GM18907 (cell line): ENCODE data around the gene TAS1R2.
"Not testable (repeated sequence)": the region's sequence is repeated elsewhere in the genome, so short reads cannot be mapped to it uniquely, and the experiment has no call there.

Source experiments
- ATAC-seq: cut with Tn5 transposase; IDR thresholded peaks from one replicate; pipeline ENCODE4 v1.9.1; 2021; ENCODE audit warnings: mild to moderate bottlenecking, moderate library complexity; ENCODE audit not compliant: unreplicated experiment

Gene TAS1R2

DNA sequence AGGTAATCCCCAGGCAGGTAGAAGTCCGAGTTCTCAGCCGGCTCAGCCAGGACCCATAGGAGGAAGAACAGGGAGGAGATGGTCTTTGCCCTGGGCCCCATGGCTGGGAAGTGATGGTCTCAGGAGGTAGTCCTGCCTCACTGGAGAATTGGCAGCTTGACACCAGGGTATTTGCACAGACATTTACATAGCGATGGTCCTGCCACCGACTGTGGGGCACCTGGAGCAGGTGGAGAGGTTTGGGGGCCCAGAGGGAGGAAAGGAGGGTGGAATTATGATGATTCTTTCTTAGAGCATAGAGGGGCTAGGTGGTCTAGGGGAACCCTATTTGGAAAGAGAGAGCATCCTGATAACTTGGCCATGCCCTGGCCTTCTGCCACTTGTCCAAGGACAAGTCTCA lies at the start of gene TAS1R2:
TSS of gene TAS1R2 (minus strand) at position 101 of the 400 bp plus-strand sequence. CDS start at position 101, 0 bp downstream.
- ATAC-seq: no peak

GRCh38 chr1:18907917-18908845 lies 48.7 kb upstream of the TAS1R2 start:
- ATAC-seq: no peak

DNA sequence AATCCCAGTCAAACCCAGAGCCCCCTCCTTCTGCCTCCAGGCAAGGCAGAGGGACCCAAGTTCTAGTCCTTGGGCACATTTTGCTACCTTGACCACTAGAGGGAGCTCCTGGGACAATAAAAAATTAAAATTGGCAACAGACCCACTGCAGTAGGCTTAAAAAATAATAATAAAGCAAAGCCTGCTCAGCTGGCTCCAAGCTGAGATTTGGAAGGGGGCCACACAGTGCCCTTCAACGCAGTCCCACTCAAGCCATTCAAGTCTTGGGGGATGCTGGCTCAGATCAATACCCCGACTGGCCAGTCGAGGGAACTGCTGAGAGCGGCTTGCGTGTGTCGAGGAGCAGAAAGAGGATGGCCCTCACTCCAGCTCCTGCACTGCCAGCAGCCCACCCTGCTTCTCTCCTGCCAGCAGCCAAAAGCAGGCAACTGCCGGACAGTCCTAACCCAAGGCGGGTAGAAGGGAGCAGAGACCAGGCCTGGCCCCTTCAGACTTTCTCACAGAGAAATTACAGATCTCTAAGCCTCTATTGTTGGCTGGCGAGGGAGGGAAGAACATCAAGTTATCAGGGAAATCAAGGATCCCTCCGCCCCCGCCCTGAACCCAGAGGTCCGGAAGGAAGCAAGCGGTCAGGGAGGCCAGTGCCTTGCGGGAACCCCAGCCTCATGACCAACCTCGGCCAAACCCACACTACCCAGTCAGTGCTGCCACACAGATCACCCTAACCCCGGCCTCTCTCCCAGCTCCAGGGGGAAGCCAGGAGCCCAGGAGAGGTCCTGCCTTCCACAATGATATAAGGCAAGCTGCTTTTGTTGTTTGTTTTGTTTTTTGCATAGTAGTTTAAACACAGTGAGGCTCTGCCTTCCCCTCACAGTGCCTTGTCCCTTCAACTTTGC lies 47.8 kb upstream of the TAS1R2 start:
- no peak for ATAC-seq

DNA sequence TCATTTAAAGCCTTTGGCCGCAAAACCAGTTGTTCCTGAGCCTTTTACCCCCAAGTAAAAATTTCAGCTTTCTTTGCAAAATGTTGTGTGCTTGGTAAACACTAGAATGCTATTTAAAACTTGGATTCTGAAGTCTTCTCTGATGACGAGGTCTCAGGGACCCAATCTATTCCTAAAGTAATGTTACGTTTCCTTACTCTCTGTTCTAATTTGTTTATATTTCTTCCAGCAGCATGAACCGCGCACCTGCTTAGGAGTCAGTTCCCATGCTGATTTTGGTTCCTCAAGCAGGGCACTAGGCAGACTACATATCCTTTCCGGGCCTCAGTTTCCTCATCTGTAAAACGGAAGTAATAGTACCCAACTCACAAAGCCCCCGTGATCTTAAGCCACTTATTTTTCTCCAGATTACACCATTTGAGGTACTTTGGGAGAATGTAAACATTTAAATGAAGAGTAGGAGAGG lies 43.9 kb upstream of the TAS1R2 start:
- no peak for ATAC-seq

DNA sequence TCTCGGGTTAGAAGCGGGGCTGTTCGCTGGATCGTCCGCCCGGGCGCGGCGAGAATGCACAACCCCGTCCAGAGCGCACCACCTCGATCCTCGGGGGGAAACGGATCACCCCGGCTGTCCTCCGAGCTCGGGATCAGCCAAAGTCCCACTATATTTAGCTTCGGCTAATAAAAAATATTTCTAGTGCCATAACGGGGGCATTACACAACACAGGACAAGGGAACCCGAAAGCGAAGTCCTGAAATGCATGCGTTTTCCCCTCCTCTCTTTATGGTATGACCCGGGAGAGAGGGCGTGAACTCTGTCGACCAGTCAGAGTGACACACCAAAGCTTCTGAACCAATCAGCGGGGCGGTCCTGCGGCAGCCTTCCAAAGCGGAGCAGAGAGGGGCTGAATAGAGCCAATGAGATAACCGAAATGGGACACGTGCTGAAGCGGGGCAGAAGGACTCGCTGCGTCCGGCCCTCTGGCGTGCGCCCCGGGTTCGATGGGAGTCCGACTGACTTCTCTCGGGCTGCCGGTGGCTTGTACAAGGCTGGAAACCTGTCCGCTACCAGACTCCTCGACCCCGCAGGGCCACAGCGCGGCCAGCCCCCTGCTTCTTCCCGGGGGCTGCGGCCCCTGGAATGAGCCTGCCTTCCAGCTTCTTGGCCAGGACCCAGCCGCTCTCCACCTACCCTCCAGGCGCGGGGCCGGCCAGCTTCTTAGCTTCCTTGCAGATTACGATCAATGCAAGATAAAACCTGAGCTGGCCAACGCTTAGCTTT lies 43.2 kb upstream of the TAS1R2 start, which contains the start of gene ALDH4A1:
TSS of gene ALDH4A1 (minus strand) at position 33 of the 768 bp plus-strand sequence. CDS start at position 1, 32 bp downstream.
- peak; percentile 87 for ATAC-seq

DNA sequence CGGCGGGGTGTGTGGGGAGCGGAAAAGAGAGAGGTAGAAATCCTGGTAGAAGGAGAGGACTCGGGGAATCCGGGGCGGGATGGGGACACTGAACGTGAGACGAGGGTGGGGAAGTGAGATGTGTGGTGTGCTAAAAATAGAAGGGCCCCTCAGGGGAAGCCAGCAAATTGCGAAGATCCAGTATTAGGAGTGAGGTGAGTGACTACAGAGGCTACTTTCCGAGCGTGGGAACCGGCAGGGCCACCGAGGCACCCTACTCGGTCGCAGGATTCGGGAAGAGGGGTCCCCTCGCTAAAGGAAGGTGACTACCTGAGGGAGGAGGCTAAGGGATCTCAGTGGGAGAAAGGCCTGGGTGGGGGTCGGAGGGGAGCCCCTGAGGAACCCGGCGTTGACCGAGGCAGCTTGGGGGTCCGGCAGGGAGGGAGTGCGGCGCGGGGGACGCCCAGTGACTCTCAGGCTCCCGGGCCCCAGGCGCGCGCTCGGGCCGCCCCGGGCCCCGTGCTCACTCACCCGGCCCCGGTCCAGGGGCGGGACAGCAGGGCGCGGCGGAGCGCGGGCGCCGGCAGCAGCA lies 42.6 kb upstream of the TAS1R2 start:
- no peak for ATAC-seq

GRCh38 chr1:18901147-18901951 lies 41.9 kb upstream of the TAS1R2 start:
- ATAC-seq: no peak

GRCh38 chr1:18900303-18900841 lies 40.9 kb upstream of the TAS1R2 start:
- no peak for ATAC-seq

DNA sequence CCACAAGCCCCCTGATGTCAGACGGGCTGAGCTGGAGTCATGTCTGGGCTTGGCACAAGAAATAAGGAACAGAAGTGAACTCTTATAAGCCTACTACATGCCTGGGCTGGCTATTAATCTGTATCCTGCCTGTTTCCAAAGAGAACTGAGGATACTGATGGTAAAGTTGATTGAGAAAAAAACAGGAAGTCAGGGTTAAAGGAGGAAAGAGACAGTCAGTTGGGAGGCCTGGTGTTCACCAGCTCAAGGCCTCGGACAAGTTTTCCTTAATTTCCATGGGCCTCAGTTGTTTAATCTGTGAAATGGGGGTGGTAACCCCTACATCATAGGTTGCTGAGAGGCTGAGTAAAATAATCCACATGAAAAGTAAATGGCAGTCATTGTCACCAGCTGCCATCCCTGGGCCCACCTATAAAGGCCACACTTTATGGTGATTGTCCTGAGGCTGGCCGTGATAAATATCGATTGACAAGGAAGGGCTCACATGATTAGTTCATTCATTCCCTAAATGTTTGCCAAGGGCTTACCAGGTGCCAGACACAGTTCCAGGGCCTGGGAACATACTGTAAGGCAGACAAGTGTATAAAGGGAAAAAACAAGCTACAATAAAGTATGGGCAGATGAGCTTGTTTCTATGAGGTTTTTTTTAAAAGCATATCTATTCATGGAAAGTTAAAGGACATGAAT lies 40.0 kb upstream of the TAS1R2 start:
- ATAC-seq: no peak

GRCh38 chr1:18898567-18898966 lies 39.1 kb upstream of the TAS1R2 start:
- no peak for ATAC-seq

GRCh38 chr1:18895317-18895716 lies 35.9 kb upstream of the TAS1R2 start:
- ATAC-seq: no peak

- ATAC-seq: no peak
Observed at GRCh38 chr1:18893120-18893519, 33.7 kb upstream of the TAS1R2 start.

DNA sequence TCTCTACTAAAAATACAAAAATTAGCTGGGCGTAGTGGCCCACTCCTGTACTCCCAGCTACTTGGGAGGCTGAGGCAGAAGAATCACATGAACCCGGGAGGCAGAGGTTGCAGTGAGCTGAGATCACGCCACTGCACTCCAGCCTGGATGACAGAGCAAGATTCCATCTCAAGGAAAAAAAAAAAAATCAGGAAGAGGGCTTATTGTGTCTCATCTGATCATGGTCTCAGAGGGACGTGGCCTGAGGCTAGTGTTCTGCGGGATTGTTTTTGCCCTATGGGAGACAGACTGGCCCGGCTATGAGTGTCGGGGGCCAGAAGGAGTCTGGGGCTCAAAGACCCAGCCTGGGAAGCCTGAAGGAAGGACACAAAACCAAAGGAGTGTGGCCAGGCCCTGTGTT lies 32.4 kb upstream of the TAS1R2 start:
- ATAC-seq: not testable (repeated sequence)

DNA sequence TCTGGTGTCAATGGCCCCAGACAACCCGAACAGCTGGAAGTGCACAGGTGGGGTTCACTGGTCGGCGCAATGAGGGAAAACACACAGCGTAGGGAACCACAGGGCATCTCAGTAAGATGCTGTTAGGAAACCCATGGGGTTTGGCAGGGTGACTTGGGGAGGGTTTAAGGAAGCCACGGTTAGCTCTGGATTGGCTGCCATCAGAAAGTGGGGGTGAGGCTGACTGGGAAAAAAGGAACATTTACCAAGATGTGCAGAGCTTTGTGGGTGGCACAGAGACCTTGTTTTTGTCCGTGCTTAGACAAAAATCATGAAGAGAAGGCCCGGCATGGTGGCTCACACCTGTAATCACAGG lies 31.9 kb upstream of the TAS1R2 start:
- no peak for ATAC-seq

DNA sequence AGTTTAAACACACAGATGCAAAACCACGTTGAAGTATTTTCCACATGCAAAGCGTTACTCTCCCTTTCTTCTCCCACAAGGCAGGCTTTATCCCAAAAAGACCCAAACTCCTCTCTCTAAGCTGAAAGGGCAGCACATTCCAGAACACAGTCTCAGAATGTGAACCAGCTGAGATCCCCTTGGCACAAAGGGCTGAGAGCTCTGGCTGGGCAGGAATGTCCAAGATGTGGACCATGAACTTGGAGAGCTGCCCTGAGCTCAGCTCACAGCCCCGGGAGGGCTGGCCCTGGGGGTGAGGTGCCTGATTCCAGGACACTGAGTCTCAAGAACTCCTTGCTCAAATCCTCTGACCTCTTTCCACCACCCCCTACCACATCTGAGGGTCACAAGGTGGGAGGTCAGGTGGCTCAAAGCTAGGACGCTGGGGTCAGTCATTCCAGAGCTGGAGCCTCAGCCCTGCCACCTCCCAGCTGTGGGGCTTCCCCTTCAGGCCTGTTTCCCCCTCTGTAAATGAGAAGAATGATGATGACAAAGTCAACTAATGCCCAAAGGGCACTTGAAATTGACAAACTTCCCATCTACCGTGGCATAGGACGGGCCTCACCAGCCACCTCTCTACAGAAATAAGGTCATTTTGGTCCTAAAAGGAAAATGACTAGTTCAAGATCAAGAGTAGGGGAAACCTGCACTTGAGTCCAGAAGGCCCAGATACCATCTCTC lies 31.4 kb upstream of the TAS1R2 start:
- ATAC-seq: no peak

DNA sequence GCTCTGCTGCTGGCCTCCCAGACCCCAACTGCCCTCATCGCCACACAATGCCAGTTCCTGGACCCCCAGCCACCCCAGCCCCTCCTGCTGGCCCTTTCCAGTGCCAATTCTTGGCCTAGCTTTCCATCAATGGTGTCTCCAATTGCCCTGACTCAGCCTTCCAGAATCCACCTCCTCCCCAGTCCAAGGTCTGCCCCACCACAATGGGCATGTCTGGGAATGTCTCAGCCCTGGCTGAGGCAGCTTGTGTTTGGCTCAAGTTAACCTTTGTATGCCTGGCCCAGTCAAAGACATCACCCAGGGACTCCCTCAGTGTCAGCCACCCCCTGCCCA lies 26.5 kb upstream of the TAS1R2 start:
- ATAC-seq: no peak

DNA sequence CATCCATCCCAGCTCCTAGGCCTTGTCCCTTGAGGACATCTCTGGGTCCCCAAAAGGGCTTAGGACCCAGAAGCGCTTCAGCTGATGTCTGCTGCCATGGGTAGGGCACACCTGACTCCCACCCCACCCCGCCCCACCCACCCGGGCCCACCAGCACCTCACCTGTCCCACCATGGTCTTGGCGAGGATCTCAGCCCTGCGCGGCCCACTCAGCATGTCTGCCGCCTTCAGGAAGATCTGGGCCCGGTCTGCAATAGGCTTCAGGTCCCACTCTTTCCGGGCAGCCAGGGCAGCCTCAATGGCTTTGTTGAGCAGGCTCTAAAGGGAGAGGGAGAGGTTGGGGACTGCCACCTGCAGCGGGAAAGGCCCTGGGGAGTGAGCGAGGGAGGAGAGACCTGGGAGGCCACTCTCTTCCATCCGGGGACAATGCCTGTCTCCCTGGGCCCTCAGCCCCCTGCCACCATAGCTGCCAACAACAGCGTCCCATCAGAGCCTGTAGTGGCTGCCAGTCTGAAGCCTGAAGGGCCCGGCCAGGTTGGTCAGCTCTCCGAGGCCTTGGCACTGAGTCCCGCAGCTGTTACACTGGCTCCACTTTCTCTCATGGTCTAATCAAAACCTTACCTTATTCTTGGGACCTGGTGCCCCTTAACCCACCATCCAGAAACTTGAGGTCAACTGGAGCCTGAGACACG lies 26.0 kb upstream of the TAS1R2 start:
- no peak for ATAC-seq

DNA sequence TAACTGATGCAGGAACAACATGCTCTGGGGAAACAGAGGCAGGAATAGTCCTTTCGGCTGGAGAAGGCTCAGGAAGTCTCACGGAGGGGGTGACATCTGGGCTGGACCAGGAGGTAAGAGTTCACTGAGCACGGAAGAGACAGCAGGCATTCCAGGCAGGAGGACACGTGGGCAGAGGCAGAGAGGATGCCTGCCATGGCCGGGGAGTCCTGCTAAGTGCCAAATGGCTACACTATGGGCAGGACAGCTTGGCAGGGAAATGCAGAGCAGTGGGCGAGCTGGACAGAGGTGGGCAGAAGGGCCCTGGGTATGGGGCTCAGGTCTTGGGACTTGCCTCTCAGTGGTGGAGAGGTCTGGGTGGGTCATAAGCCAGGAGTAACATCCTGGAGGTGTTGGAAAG lies 25.3 kb upstream of the TAS1R2 start:
- ATAC-seq: no peak
